Measurements from ENCODE around the gene ABCB1. TPM values are rescaled to one million over a fixed set of nuclear protein-coding genes. Genes with fewer than 3 reads are reported as not detected.

Gene ABCB1
- total and polyA plus RNA-seq, 9 of the 15 experiments (the other 6 are each of a cell fraction or from before 2014, with no cell fraction given) = 0.03 to 0.86 (median 0.52) TPM

- 0% methylated on average over 3 of the region's 3 CpGs for WGBS (ENCODE audit: insufficient coverage, low coverage, missing lambda C conversion rate)
- Histone ChIP-seq H3K27ac (ENCODE audit: extremely low read depth, low read depth, low read length) (no peak overlapping the region), H2AFZ (ENCODE audit: low read depth, low read length) (no peak overlapping the region), H3K79me2 (ENCODE audit: control insufficient read depth, insufficient read depth, low read length) (no peaks in the 10 kb centered on the region), H3K9me1 (ENCODE audit: control insufficient read depth, insufficient read depth, low read length) (no peaks in the 10 kb centered on the region), H3K9me3 (replicated peaks; ENCODE audit: control insufficient read depth, insufficient read depth, low read depth, low read length) (no peaks in the 10 kb centered on the region), H3K4me2 (ENCODE audit: insufficient read depth, low read length) (no peak overlapping the region), H3K36me3 (ENCODE audit: control insufficient read depth, insufficient read depth, low read length) (no peaks in the 10 kb centered on the region), H3K4me1 (replicated peaks in 1 of 2; ENCODE audit: control insufficient read depth in 2 of 2, insufficient read depth in 2 of 2, low read length in 2 of 2) (no peaks in the 10 kb centered on the region), H3K27me3 (ENCODE audit: control insufficient read depth in 2 of 2, insufficient read depth in 2 of 2, low read length in 2 of 2) (no peaks in the 10 kb centered on the region), H3K4me3 (no peak overlapping the region), H3K9ac (ENCODE audit: insufficient read depth in 1 of 2, low read depth in 2 of 2, low read length in 2 of 2) (no peak overlapping the region), H4K20me1 (replicated peaks; ENCODE audit: control insufficient read depth, insufficient read depth, low read length) (no peaks in the 10 kb centered on the region)
- in situ Hi-C loops (cut with MboI) = no loop called here
- DNase-seq (ENCODE audit: extremely low read depth in 1 of 4, low spot score in 3 of 4) = no peak
- FAIRE-seq = no peak
- intact Hi-C loops (cut with micrococcal nuclease) = no loop called here
- POLR2A ChIA-PET = interaction anchor here (0.5 kb wide), 1 partner anchor 14 kb away, joined by 4 read pairs; no protein-coding TSS in a partner anchor
- TF ChIP-seq PREB (CRISPR knock-in tag; IDR thresholded peaks at IDR 0.05) = no peak
- TF ChIP-seq THAP7 (CRISPR knock-in tag; IDR thresholded peaks at IDR 0.05) = no peak
- no peak for TF ChIP-seq XRCC4 (IDR thresholded peaks at IDR 0.05; ENCODE audit: extremely low read depth, insufficient read depth, insufficient read length)
- TF ChIP-seq L3MBTL2 (IDR thresholded peaks at IDR 0.05) = no peak
- TF ChIP-seq ZBTB2 (IDR thresholded peaks at IDR 0.05) = no peak
- TF ChIP-seq FIP1L1 (IDR thresholded peaks at IDR 0.05; ENCODE audit: low read depth, low read length, poor library complexity, severe bottlenecking) = no peak
- no peak for TF ChIP-seq PRDM10 (IDR thresholded peaks at IDR 0.05; ENCODE audit: partially characterized antibody)
- no peak for TF ChIP-seq ZNF316 (IDR thresholded peaks at IDR 0.05)
- TF ChIP-seq ZFP36 (IDR thresholded peaks at IDR 0.05; ENCODE audit: low read depth, low read length, partially characterized antibody) = no peak
- no peak for ATAC-seq
- CTCF ChIA-PET (ENCODE audit: low intra/inter-chr PET ratio) = no interaction called here
- BruUV-seq (replicated peaks) = no TSS peak
Observed at GRCh38 chr7:87497482-87497881, 103.2 kb downstream of the ABCB1 start.

All from K562 (cell line).